GM19467 (cell line): ENCODE results near the gene ADGRL3.

ENCODE experiments used
- ATAC-seq: cut with Tn5 transposase; IDR thresholded peaks from one replicate; pipeline ENCODE4 v1.9.1; 2021; ENCODE audit warnings: mild to moderate bottlenecking, moderate library complexity; ENCODE audit not compliant: unreplicated experiment

Gene ADGRL3

GRCh38 chr4:61275241-61275640, 75.1 kb downstream of the ADGRL3 start:
- no peak for ATAC-seq

DNA sequence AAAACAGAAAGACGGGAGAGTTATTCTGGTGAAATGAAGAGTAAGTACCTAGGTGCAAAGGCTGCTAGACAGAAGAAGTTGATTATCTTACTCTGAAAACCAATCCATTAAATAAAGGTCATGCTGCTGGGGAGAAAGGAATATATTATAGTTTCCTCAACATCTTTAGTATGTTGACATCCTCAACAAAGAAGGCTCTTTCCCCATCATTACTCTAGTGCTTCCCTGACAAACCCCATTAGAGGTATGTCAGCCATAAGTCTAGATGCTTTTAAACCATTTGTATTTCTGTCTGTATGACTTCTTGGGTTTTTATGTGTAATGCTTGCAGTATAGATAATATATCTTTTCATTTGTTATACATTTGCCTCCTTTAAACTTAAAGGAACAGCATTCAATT, 75.9 kb downstream of the ADGRL3 start:
- no peak for ATAC-seq

DNA sequence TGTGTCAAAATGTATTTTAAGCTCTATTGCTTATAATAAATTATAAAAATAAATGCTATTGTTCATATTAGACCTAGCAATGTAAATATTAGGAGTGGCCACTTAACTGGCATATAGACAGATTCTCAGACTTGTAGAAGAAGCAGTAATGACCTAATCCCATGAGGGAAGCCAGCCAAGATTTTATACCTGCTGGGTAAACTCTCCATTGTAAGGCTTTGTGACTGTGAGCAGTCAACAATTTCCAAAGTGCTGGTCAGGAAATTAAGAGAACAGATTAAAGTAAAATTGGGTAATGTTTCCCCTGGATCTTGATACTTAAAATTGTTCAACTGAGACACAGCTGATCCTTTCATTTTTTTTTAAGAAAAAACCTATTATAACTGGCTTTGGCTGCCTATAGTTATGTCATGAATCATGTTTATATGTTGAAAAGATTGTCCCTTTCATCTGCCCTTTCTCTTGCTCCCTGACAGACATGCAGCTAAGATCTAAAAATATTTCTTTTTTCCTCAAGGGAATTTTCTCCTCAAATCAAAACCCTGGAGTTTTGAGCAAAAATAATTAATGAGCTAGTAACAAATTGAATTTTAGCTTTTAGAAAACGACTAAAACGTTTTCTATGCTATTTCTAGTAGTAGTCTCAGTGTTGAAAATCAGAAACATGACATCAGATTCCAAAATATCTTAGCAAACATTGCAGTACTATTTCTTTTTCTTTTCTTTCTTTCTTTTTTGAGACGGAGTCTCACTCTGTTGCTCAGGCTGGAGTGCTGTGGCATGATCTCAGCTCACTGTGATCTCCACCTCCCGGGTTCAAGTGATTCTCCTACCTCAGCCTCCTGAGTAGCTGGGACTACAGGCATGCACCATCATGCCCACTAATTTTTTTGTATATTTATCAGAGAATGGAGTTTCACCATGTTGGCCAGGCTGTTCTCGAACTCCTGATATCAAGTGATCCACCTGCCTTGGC, 77.9 kb downstream of the ADGRL3 start:
- no peak for ATAC-seq

DNA sequence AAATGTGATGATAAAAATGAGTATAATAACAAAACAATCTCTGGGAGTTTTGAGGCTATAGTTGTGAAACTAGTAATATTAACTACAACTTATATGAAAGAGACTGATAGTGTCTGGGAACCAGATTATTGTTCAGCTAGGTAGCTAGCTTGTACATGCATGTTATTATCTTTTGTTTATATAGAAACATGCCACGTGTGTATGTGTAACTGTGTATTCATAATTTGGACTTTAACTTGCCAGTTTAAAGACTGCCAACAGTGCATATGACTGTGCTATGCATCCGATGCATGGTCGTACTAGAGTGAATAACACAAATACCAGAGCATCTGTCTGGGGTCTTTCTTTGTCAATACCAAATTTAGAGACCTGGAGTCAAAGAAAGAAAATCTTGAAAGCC, 92.2 kb downstream of the ADGRL3 start:
- no peak for ATAC-seq

DNA sequence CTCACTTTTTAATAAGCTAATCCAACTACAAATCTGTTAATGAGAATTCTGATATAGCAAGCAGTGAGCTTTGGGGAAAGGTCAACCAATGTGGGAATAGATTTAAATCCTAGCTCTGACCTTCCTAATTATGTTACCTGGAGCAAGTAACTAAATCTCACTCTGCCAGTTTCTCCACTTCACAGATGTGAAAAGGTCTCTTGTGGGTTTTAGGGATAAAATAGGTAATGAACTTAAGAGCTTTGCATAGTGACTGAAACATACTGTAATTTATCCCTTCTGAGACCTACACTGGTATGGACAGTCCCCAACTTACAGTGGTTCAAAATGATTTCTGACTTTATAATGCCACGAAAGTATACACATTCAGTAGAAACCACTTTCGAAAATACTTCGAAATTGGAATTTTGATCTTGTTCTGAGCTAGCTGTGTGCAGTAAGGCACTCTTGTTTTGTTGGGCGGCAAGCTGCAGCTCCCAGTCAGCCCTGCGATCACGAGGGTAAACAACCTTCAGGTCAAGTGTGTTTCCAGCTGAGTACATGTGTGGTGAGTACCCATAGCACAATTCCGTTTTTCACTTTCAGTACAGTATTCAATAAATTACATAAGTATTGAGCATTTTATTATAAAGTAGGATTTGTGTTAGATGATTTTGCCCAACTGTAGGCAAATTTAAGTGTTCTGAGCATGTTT, 93.7 kb downstream of the ADGRL3 start:
- ATAC-seq = no peak

DNA sequence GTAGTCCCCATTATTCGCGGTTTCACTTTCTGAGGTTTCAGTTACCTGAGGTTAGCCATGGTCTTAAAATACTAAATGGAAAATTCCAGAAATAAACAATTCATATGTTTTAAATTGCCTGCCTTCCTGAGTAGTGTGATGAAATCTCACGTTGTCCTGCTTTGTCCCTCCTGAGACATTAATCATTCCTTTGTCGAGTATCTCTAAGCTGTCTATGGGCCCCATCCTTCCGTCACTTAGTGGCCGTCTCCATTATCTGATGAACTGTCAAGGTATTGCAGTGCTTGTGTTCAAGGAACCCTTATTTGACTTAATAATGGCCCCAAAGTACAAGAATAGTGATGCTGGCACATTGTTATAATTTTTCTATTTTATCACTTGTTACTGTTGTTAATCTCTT, 94.8 kb downstream of the ADGRL3 start:
- no peak for ATAC-seq

DNA sequence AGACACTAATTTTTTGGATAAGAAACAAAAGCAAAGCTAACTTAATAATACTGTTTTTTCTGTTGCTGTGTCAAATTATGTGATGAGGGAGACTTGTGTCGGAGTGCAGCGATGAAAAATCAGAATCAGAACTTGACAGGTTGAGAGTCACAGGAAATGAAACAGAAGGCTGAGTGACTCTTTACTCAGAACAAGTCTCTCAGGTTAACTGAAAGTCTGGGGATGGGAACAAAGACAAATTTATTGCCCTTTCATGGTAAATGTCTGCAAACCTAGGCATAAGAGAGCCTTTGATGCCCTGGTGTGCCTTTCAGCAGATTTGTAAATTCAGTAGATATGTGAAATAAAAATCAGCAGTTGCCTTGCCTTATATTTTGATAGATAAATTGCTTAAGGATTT, 96.0 kb downstream of the ADGRL3 start:
- ATAC-seq = no peak

DNA sequence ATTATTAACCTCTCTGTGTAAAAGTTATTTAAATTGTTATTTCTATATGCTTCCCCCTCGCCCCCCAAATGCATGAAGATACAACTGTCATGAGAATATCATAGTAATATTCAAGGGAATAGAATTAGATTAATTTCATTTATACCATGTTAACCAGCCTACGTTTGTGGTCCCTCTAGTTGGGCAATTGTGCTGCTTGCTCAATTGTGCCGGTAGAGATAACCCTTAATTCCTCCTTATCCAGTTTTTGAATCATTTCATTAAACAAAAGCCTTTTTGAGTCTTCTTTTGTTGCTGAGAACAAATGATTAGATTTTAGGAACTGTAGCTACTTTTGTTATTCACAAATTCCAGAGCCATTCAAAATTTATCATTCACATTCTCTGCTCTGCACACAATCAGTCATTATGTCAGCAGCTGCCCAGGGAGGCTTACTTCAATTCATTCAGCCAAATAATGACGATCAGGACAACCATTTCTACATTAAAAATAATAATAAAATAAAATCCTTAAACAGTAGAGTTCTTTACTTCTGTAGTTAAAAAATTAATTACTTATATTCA, 98.1 kb downstream of the ADGRL3 start:
- no peak for ATAC-seq

GRCh38 chr4:61299316-61299715, 99.2 kb downstream of the ADGRL3 start:
- no peak for ATAC-seq

DNA sequence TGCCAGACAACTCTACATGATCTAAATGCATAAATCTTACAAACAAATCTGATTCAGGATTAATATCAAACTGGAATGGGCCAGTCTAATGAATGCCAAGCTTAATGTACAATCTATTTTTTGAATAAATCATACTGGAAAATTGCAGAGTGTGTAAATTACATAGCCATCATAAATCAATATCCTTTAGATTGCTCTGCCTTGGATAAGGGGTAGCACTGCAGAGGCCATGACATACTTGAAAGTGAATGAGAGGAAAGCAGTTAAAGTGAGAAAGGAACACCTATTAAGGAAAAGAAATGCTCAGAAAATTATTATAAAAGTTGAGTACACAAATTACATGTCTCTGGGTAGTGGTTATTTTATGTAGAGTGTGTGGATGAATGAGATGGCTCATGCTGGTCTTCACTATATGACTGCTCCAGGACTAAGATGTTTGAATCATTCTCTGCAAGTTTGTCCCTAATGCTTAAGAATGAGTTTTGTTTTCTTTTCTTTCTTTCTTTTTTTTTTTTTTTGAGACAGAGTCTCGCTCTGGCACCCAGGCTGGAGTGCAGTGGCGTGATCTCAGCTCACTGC, 100.2 kb downstream of the ADGRL3 start:
- ATAC-seq = no peak

DNA sequence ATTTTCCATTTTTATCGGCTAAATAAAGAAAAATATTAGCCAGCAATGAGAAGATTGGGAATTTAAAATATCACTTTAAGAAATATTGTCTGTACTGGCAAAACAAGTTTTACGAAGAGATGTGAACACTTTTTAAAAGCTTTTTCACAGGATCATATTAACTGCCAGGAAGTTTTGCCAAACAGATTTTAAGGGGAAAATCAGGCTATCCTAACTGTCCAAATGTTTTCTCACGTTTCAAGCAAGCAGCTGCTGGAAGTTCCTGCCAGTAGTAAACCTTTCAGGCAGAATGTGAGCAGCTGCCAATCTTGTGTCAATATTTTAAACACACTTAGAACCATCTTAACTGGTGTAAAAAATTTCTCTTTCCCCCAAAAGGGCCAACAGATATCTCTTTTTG, 101.1 kb downstream of the ADGRL3 start:
- ATAC-seq = no peak

GRCh38 chr4:61308033-61308432, 107.9 kb downstream of the ADGRL3 start:
- no peak for ATAC-seq

DNA sequence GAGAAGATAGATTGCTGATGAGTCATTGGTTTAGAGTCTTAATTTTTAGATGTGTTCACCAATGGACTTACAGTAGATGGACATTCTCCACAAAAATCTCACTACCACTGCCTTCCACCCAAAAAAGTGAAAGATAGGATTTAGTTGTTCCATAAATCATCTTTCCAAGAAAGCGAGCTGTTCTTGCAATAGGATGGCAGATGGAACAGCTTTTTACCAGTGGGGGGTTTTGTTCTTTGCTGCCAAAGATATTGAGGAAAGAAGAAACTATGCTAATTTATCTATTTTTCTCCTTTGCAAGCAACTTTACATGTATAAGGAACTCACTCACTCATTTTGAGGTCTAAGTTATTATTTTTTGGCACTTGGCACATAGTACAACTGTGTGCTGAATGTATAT, 109.5 kb downstream of the ADGRL3 start:
- no peak for ATAC-seq

- no peak for ATAC-seq
Measured at GRCh38 chr4:61312526-61312925, 112.4 kb downstream of the ADGRL3 start.

GRCh38 chr4:61318431-61318830, 118.3 kb downstream of the ADGRL3 start:
- no peak for ATAC-seq

DNA sequence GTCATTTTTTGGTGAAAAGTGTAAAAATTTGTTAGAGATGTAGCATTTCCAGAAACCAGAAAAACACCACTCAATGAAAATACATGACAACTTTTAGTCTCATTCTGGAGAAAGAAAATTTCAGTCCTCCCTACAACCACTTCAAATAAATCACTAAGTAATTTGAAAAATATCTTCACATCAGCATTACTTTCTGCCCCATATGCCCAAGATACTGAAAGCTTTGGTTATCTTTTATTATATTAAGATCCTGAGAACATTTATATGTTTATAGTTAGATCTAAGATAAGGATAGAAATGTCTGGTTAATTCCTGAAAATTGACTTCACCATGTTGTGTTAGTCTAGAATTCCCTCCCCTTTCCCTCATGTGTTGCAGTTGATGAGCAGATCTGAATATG, 119.0 kb downstream of the ADGRL3 start:
- no peak for ATAC-seq

DNA sequence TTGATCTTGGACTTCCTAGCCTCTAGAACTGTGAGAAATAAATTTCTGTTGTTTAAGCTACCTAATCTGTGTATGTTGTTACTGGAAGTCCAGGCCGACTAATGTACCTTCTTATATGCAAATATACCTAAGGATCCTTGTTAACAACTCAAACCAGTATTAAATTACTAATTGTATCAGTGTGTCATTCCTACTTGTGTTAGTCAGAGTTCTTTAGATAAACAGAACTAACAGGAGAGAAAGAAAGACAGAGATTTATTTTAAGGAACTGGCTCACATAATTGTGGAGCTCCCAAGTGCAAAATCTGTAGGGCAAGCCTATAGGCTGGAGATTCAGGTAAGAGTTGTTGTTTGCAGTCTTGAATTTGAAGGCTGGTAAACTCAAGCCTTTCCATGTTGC, 120.0 kb downstream of the ADGRL3 start:
- no peak for ATAC-seq

DNA sequence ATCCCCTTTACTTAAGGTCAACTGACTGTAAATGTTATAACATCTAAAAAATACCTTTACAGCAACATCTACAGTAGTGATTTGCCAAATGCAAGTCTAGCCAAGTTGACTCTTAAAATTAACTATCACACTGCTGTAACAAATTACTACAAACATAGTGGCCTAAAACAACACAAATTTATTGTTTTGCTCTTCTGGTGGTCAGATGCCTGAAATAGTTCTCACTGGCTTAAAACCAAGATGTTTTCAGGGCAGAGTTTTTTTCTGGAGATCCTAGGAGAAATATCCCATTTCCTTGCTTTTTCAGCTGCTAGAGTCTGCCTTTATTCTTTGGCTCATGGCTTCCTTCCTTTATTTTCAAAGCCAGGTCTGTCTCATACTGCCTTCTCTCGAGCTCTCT, 120.5 kb downstream of the ADGRL3 start:
- no peak for ATAC-seq

- ATAC-seq = no peak
Measured at GRCh38 chr4:61332693-61333092, 132.6 kb downstream of the ADGRL3 start.

GRCh38 chr4:61333490-61333889, 133.4 kb downstream of the ADGRL3 start:
- ATAC-seq = no peak

DNA sequence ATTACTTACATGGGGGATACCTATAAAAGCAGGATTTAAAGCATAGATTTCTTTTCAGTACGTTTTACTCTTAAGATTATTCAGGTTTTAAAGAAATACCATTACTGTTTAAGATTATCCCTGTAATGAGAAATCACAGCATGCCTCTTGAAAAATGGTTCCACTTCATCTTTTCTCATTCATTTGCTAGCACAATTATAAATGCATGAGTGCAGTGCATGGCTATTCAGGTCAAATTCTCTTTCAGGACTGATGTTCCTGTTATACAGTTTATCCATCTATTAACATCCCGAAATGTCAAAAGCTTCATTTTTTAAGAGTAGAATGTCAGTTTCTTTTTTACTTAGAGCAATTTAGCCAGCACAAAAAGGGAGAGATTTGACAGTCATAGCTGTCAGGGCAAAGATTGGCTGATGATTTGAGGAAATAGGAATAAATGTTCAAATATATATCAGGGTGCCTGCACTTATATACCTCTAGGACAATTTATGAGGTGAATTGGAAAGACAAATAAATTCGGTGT, 135.2 kb downstream of the ADGRL3 start:
- no peak for ATAC-seq
